NCI-H1930 (cell line): ENCODE measurements around the gene SKAP2.

Experiments used
- DNase-seq, 2 experiments: peaks; one replicate each; lab custom pipeline; 2025; lab: John Stamatoyannopoulos, UW

SKAP2 gene, protein sequence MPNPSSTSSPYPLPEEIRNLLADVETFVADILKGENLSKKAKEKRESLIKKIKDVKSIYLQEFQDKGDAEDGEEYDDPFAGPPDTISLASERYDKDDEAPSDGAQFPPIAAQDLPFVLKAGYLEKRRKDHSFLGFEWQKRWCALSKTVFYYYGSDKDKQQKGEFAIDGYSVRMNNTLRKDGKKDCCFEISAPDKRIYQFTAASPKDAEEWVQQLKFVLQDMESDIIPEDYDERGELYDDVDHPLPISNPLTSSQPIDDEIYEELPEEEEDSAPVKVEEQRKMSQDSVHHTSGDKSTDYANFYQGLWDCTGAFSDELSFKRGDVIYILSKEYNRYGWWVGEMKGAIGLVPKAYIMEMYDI

GRCh38 chr7:26864309-26865093, at the start of gene SKAP2:
Gene SKAP2, minus strand, starts transcription at chr7:26864590. Its CDS starts 161 bp downstream, at chr7:26864429.
- DNase-seq, result peak; percentile 98

DNA sequence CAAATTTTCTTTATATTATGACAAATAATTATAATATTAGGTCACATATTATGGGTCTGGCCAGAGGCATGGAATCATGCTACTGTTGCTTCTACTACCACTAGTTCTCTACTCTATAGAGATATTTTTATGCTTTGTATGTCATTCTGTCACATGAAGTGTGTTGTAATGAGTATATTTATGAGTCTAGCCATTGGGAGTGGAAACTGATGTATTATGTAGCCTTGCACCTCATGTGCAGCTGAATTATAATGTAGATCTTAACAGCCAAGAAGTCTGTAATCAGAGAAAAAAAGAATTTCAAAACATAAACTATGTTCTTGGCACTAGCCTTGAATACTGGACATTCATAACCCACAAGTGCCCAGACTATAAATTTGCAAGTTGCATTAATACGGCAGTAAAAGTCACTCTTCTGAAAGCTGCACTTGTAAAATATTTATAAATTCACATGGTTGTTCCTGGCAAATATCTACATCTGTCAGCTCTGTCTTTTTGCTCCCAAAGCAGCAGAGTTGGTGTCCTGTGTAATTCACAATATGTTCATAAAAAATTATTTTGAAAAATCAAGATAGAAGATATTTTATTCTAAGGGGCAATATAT, 48.6 kb upstream of the SKAP2 start:
- no peak for DNase-seq

- DNase-seq, result no peak
Measured at GRCh38 chr7:26912338-26912737, 47.9 kb upstream of the SKAP2 start.

DNA sequence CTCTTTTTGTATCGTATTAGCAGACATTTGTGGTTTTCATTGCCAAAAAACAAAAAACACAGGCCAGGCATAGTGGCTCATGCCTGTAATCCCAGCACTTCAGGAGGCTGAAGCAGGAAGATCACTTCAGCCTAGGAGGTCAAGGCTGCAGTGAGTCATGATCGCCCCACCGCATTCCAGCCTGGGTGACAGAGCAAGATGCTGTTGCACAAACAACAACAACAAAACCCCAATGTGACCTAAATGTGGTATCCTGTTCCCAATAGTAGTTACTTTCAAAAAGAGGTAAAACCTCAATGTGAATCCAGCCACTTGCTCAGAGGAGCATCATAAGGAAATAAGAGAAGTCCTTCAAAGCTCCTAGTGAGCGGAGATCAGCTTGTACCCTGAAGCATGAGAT, 45.8 kb upstream of the SKAP2 start:
- DNase-seq, result no peak

DNA sequence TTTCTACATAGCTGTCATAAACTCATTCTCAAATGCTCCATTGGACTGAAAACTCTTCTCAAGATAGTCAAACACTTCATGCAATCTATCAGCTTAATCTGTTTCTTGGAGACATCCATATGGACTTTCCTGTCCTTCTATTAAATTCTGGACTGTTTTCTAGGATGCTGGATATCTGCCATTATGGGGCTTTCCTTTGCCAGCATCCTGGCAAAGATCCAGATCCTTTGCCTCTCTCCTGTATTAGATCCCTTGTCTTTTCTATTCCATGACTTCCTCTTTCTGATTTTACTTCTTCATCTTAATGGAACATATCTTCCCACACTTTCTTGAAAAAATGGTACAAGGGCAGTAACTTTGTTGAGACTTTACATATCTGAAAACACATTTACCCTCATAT, 35.9 kb upstream of the SKAP2 start:
- DNase-seq, result no peak

DNA sequence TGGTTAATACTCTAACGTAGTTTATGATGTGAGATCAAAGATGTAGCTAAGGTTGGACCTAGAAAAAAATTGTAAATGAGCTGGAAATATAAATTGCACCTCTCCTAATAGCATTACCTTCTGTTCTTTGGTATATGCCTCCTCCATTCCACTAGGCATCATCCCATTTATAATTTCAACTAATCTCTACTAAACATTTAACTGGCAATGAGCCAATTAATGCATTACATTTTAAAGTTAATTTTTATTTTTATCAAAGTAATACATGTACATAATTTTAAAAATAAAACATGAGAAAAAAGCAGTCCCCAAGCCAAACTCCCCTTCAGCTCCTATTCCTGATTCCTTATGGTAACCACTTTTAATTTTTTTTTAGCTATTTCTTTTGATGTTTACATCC, 35.1 kb upstream of the SKAP2 start:
- no peak for DNase-seq

DNA sequence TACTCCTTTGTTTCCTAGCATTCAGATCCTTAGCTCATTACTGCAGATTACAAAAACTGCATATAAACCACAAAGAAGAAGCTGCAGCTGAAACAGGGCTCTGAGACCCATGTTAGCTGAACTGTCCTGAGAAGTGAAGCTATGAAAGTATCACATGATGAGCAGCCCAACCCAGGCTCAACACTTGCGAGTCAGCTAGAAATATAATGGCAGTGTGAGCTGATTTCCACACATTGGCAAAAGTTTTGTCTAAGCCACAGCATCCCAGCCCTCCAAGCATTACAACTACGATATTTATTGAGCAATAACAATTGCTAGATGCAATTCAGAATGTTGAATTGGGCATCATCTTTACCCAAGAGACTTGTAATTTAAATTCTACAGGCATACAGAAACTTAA, 34.5 kb upstream of the SKAP2 start:
- DNase-seq, result no peak

GRCh38 chr7:26897928-26898327, 33.5 kb upstream of the SKAP2 start:
- DNase-seq, result no peak

- no peak for DNase-seq
Measured at GRCh38 chr7:26891400-26892350, 27.3 kb upstream of the SKAP2 start.

- no peak for DNase-seq
Measured at GRCh38 chr7:26880852-26881251, 16.5 kb upstream of the SKAP2 start.

DNA sequence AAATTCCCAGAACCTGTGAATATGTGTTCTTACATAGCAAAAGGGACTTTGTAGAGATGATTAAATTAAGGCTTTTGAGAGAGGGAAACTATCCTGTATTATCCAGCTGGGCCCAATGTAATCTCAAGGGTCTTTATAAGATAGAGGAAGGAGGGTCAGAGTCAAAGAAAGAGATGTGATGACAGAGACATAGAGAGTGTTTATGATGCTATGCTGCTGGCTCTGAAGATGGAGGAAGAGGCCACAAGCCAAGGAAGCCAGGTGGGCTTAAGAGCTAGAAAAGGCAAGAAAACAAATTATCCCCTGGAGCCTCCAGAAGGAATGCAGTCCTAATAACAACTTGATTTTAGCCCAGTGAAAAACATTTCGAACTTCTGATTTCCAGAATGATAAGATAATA, 15.3 kb upstream of the SKAP2 start:
- DNase-seq, result no peak

DNA sequence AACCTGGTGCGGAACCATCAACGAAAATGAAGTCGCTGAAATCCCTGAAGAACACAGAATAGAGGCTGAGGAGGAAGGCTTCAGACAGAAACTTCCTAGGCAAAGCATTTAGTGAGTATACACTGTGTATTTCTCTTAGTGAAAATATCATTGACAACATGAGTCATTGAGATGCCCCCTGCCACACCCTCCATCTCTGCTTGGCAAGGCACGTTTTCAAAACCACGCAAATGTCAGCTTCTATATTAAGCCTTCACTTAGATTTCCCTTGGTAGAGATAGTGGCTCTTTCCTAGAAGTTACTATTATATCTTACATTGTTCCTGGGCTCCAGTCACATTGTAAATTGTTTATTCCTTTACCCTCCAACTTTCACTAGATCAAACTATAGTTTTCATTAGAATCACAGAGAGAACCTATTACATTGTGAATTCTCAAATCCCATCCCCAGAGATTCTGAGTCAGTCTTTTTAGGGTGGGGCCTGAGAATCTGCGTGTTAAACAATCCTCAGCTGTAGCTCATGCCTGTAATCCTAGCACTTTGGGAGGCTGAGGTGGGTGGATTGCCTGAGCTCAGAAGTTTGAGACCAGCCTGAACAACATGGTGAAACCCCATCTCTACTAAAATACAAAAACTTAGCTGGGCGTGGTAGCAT, 4.6 kb upstream of the SKAP2 start:
- no peak for DNase-seq

- DNase-seq, result no peak
Measured at GRCh38 chr7:26865094-26865388, 651 bp upstream of the SKAP2 start.

- DNase-seq, result no peak
Measured at GRCh38 chr7:26863518-26864308, 677 bp downstream of the SKAP2 start.

DNA sequence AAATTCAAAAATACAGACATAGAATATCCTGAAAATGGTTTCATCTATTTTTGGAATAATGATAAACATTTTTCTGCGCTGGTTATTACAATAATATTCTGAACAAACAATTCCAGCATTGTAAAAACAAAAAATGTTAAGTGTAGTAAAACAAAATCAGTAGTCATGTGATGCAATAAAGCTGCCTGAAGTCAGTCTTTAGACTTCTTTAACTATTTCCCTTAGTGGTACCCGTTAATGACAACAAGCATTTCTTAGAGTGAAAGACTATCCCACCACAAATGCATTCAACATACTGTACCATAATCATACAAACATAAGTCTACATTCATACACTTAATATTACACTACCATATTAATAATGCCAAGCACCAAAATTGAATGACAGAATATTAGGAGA, 1.6 kb downstream of the SKAP2 start:
- DNase-seq, result no peak

DNA sequence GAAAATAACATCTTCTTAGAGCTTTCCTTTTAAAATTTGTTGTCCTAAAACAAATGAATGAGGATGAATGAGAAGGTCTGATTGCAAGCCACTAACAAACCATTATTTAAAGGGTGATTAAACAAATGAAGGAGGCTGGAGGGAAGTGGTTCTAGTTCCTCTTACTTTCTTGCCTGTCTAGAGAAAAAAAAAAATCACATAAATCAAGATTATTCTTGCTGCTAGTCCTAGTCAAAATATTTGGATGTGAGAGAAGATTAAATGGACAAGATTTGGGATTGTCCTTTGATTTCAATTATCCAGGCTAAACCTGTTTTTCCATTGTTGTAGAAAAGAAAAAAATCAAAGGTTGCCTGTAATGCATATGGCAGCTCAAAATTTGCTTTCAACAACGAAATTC, 3.3 kb downstream of the SKAP2 start:
- no peak for DNase-seq

- DNase-seq, result peak in 1 of 2 experiments; percentile 34
Measured at GRCh38 chr7:26860361-26860760, 4.0 kb downstream of the SKAP2 start.

- no peak for DNase-seq
Measured at GRCh38 chr7:26859720-26860119, 4.7 kb downstream of the SKAP2 start.

DNA sequence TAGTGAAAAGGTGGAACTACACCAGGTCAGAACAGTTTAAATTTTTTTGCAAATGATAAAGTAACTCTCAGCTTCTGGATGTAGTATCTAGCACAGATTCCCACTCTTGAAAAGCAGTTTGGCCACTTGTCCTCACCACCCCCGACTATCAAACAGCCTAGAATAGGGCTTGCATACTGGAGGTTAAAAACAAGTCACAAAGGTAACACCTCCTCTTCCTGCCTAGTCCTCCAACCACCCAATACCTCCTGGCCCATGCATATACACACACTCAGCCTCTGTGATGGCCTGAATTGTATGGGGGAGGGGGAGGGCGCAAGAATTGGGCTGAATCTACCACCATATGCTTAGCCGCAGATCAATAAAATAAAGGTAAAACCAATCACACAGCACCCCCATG, 5.7 kb downstream of the SKAP2 start:
- no peak for DNase-seq

- no peak for DNase-seq
Measured at GRCh38 chr7:26858241-26858715, 6.1 kb downstream of the SKAP2 start.
